HG03378 (cell line): ENCODE data around the gene RDX.
"Not testable (repeated sequence)": the region's sequence is repeated elsewhere in the genome, so short reads cannot be mapped to it uniquely, and the experiment has no call there.

Experiments used
- ATAC-seq: cut with Tn5 transposase; IDR thresholded peaks from one replicate; pipeline ENCODE4 v1.9.1; 2021; ENCODE audit warnings: mild to moderate bottlenecking, moderate library complexity; ENCODE audit not compliant: unreplicated experiment

RDX gene

DNA sequence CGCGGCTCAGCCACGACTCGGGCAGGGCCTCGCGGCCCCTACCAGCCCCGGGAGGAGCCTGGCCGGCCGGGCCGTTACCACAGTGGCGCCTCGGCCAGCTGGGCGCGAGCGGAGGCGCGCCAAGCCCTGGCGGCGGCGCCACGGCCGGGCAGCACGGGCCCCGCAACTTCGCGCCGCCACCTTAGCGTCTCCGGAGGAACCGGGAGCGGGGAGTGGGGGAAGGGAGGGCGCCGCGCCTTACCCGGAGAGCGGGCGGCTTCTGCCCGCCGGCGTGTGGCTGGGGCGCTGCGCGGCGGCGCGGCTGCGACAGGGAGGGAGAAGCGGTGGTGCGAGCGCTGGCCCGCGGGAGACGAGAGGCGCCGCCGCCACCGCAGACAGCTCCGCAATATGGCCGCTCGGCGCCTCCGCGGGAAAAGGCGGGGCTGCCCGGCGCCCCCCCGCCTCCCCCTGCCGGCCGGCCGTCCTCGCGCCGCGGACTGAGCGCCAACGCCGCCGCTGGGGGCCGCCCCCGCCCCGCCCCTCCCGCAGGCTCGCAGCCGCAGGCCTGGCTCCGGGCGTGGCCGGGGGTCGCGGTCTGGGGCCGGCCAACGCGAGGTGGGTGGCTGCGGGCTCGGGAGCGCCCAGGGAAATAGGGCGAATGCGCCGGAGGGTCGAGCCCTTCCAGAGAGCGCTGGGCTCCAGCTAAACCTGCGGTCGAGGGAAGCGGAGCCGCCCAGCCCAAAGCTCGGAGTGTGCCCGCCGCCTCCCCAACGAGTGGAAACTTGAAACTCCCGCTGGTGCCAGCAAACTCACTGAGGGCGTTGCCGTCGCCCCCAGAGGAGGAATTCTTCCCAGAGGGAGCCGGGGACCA lies at the start of gene RDX:
TSS of gene RDX (minus strand) at position 389 of the 850 bp plus-strand sequence. CDS start 16,922 bp downstream, outside the sequence.
- ATAC-seq: peak; percentile 46

DNA sequence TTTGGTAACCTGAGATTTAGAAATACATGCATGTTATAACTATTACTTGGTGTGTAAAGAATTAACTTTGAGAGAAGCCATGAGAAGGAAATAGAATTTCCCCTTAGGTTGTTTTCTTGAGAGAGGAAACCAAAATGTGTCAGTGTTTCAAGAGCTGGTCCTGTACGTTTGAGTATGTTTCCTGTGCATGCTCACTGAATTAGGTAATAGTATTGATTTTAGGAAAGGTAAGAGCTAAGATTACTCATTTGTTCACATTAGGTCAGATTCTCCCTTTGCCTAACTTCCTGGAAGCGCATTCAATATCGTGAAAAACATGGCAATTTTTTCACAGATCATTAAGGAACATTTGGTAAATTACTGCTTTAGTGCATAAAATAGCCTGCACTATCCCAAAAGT lies 49.3 kb upstream of the RDX start:
- peak; percentile 41 for ATAC-seq

DNA sequence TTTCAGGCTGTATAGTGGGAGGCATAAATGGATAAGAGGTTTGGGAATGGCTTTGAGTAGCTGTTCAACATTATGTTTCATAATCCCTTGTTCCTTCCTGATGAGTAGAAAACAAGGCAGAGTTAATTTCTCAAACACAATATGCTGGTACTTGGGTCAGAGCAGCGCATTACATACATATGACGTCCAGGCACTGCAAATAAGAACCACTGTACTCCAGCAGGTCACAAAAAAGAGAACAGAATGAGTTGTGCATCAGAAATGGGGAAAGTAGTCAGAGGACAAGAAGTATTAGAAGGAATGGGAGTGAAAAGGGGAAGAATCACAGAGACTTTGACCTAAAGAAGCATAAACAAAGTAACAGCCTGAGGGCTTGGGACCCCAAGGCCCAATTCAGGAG lies 44.0 kb upstream of the RDX start:
- ATAC-seq: no peak

DNA sequence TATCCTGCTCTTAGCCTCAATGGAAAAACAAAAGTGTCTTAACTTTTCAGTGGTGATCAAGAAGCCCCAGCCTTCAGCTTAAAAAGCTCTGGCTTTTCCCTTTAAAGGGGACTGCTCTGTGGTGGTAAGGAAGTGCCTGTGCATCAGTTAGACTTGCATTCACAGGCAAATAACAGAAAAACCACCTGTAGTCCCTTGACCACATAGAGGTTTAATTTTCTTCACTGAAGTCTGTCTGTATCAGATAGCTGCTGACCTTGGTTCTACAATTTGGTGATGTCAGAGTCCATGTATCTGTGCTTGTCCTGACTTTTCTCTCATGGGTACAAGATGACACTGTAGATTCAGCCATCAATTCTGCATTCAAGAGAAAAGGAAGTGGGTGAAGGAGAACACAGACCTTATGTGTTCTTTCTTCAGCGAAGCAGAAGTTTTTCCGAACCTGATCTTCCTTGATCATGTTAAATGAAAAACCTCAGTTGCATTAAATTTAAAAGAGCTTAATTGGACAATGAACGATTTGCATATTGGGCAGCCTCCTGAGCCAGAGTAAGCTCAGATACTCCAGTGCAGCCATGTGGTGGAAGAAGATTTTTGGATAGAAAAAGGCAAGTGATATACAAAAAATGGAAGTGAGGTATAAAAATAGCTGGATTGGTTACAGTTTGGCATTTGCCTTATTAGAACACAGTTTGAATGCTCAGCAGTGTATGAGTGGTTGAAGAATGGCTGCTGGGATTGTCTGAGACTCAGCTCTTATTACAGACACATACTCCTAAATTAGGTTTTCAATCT lies 43.2 kb upstream of the RDX start:
- ATAC-seq: no peak

DNA sequence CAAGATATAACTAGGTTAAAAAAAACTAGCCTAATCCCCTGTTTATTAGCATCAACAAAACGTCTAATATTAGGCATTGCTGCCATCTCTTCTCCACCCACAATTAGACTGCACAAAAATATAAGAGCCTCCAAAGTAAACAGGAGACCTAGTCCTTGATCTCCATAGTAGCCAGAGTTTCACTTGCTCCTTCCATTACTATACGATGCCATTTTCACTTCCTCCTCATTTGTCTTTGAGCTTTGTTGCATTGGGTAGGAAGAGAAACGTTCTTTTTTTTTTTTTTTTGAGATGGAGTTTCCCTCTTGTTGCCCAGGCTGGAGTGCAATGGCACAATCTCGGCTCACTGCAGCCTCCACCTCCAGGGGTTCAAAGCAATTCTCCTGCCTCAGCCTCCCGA lies 42.3 kb upstream of the RDX start:
- ATAC-seq: no peak

GRCh38 chr11:110337570-110338193 lies 41.3 kb upstream of the RDX start:
- no peak for ATAC-seq

GRCh38 chr11:110336054-110336453 lies 39.6 kb upstream of the RDX start:
- no peak for ATAC-seq

DNA sequence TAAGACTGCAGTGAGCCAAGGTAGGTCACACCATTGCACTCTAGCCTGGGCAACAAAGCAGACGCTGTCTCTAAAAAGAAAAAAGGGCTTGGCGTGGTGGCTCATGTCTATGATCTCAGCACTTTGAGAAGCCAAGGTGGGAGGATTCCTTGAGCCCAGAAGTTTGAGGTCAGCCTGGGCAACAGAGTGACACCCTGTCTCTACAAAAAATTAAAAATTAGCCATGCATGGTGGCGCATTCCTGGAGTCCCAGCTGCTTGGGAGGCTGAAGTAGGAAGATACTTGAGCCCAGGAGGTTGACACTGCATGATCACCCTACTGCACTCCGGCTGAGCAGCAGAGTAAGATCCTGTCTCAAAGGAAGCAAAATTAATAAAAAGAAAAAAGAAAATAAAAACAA lies 38.9 kb upstream of the RDX start:
- ATAC-seq: no peak

- no peak for ATAC-seq
Observed at GRCh38 chr11:110331626-110332025, 35.2 kb upstream of the RDX start.

DNA sequence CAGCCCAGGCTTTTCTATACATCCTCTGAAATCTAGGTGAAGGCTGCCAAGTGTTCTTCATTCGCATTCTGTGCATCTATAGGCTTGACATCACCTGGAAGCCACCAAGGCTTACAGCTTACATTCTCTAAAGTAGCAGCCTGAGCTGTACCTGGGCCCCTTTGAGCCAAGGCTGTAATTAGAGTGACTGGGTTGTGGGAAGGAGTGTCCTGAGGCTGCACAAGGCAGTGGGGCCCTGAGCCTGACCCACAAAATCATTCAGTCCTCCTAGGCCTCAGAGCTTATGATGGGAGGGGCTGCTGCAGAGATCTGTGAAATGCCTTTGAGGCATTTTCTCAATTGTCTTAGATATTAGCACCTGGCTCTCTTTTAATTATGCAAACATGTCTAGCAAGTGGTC lies 33.0 kb upstream of the RDX start:
- ATAC-seq: no peak

- peak; percentile 46 for ATAC-seq
Observed at GRCh38 chr11:110327508-110327907, 31.1 kb upstream of the RDX start.

DNA sequence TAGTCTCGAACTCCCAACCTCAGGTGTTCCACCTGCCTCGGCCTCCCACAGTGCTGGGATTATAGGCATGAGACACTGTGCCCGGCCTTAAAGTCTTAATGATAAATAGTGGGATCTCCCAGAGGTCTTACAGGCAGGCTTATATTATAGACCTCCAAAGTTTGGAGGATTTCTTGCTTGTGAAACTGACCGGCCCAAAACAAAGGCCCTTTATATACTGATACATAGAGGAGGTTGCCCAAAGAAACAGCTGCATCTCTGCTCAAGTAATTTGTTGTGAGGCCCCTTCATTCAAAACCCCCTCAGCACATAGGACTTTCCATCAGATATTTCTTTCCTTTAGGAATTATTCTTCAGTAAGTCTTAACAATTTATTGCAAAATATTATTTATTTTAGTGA lies 27.4 kb upstream of the RDX start:
- no peak for ATAC-seq

DNA sequence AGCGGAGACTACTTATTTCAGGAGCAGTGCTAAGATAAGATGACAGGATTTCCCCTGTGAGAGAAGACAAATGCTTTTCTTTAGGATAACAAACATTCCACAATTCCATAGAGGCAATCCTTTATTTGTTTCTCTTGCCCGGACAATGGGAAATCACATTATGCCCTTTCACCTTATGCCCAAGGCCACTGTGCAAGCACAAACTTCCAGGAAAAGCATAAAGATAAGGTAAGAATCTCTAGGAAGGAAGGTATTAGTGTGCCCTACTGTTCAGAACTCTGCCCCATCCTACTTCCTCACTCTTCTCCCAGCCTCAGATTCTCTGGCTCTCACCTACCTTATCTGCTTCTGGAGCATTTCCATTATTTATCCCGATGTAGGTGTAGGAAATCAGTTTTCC lies 23.1 kb upstream of the RDX start:
- no peak for ATAC-seq

DNA sequence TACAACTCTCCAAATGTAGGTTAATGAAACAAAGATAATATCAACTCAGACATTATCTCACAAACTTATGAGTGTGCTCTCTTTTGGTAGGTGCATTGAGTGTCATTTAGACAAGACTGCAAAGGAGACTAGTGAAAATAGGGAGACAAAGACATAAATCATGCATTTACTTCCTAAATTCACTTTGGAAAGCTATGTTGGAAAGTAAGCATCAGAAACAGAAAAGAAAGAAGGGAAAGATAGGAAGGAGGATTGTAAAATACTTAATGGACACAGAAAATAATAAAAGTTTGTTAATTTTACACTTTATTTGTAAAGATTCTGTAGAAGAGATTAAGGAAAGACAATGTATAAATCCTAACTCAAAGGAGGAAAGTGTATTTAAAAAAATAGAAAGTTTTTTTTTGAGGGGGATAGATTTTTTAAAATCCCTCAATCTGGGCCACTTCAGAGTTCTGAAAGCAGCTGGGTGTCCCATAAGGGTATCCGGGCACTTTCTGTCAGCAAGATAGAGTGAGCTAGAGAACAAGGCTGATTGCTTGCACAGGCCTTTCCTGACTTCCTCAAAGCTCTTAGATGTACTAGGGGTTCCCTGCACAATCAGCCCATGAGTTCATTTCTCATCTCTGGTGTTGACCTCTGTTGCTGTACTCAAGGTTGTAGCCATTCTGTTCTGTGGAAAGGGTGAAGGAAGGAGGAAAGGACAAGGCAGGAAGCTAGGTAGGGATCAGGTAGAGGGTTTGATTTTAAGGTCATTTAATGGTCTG lies 22.4 kb upstream of the RDX start:
- no peak for ATAC-seq

DNA sequence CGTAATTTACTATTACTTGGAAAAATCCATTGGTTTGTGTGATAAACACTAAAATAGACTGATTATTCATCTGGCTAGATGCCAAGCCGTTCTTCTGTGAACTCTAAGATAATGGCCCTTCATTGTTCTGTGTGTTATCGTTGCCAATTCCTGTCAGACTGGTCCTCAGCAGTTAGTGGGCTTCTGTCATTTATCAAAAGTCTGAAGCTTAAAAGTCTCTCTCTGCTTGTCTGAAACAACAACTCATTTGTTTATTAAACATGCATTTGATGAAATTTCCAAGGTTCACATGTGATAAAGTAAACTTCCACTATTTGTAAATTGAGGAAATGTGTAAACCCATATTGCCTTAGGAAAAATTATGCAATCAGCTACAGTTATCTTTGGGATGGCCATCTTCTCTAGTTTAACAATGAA lies 21.1 kb upstream of the RDX start:
- ATAC-seq: no peak

DNA sequence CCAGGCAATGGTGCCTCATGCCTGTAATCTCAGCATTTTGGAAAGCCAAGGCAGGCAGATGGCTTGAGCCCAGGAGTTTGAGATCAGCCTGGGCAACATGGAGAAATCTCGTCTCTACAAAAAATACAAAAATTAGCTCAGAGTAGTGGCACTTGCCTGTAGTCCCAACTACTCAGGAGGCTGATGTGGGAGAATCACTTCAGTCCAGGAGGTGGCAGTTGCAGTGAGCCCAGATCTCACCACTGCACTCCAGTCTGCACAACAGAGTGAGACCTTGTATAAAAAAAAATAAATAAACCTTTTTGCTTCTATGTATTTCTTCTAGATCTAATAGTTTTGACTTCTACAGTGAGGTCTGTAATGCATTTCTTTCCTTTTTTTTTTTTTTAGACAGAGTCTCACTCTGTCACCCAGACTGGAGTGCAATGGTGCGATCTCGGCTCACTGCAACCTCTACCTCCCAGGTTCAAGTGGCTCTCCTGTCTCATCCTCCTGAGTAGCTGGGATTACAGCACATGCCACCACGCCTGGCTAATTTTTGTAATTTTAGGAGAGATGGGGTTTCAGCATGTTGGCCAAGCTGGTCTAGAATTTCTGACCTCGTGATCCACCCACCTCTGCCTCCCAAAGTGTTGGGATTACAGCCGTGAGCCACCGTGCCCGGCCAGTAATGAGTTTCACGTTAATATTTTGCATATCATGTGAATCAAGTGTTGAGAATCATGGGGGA lies 18.1 kb upstream of the RDX start:
- ATAC-seq: no peak

DNA sequence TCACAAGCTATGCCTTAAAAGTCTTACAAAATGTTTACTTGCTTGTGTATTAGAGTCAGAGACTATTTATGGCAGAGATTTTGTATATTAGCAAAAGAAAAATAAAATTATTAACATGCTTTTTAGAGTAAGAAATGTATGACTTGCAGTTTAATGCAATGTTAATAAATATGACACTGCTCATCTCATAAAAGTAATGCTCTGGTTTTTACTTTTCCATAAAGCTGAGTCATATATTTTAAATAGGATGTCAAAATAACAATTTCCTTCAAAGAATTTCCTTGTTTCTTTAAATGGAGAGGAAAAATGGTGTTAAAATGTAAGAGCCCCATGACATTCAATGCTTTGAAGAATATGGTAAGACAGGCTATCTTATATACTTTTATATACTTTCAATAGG lies 16.3 kb upstream of the RDX start:
- no peak for ATAC-seq

DNA sequence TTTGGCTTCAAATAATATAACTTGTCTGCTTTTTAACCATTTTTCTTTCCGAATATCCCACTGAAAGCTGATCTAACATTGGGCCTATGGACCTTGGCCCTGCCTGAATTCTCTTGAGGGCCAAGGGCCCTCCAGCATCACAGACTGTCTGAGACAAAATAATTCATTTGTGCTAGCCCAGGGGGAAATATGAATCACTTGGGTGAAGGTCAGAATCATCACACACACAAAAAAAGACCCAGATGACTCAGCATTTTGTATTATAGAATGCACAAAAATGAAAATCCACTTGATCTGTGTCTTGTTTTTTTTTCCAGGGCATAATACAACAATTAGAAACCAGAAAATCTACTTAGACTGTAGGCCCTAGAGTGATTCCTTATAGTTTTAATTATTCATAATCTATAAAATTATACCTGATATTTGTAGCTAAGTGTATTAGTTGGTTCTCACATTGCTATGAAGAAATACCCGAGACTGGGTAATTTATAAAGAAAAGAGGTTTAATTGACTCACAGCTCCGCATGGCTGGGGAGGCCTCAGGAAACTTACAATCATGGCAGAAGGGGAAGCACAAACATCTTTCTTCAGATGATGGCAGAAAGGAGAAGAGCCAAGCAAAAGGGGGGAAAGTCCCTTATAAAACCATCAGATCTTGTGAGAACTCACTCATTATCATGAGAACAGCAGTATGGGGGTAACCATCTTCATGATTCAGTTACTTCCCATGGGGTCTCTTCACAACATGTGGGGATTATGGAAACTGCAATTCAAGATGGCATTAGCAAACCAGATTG lies 15.6 kb upstream of the RDX start:
- ATAC-seq: no peak

GRCh38 chr11:110308071-110308470 lies 11.7 kb upstream of the RDX start:
- ATAC-seq: no peak

DNA sequence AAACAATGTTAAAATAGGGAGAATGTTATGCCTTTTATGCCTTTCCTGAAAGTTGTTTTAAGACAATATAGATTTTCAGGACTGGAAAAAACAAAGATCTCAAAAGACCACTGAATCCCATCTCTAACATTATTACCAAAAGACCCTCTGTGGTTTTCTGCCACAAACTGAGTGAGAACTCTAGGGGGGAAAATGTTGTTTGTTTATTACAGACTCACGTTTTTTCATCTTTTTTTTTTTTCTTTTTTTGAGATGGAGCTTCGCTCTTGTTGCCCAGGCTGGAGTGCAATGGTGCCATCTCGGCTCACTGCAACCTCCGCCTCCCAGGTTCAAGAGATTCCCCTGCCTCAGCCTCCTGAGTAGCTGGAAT lies 9.6 kb upstream of the RDX start:
- ATAC-seq: not testable (repeated sequence)
